ENCODE data around the gene RDH13.
"Not testable (repeated sequence)": the region's sequence is repeated elsewhere in the genome, so short reads cannot be mapped to it uniquely, and the experiment has no call there.

RDH13 gene

GRCh38 chr19:55047951-55048350 is 15.0 kb downstream of the RDH13 start:
- no peak for DNase-seq (ENCODE audit: low read depth, low spot score)

GRCh38 chr19:55046975-55047622 is 15.8 kb downstream of the RDH13 start:
- no peak for DNase-seq (ENCODE audit: low read depth, low spot score)

- no peak for DNase-seq (ENCODE audit: low read depth, low spot score)
Measured at GRCh38 chr19:55044771-55045716, 17.9 kb downstream of the RDH13 start.

- no peak for DNase-seq (ENCODE audit: low read depth, low spot score)
Measured at GRCh38 chr19:55044286-55044685, 18.7 kb downstream of the RDH13 start.

- DNase-seq (ENCODE audit: low read depth, low spot score) = no peak
Measured at GRCh38 chr19:55042688-55043087, 20.3 kb downstream of the RDH13 start.

- no peak for DNase-seq (ENCODE audit: low read depth, low spot score)
Measured at GRCh38 chr19:55042344-55042678, 20.6 kb downstream of the RDH13 start.

GRCh38 chr19:55041627-55042343 is 21.2 kb downstream of the RDH13 start:
- no peak for DNase-seq (ENCODE audit: low read depth, low spot score)

GRCh38 chr19:55041244-55041626 is 21.7 kb downstream of the RDH13 start:
- DNase-seq (ENCODE audit: low read depth, low spot score) = no peak

GRCh38 chr19:55040654-55041053 is 22.3 kb downstream of the RDH13 start:
- DNase-seq (ENCODE audit: low read depth, low spot score) = not testable (repeated sequence)

GRCh38 chr19:55037603-55038002 is 25.3 kb downstream of the RDH13 start:
- DNase-seq (ENCODE audit: low read depth, low spot score) = not testable (repeated sequence)

- DNase-seq (ENCODE audit: low read depth, low spot score) = no peak
Measured at GRCh38 chr19:55036058-55036457, 26.9 kb downstream of the RDH13 start.

- no peak for DNase-seq (ENCODE audit: low read depth, low spot score)
Measured at GRCh38 chr19:55034751-55035150, 28.2 kb downstream of the RDH13 start.

GRCh38 chr19:55032976-55033643 is 29.8 kb downstream of the RDH13 start:
- not testable (repeated sequence) for DNase-seq (ENCODE audit: low read depth, low spot score)

- DNase-seq (ENCODE audit: low read depth, low spot score) = no peak
Measured at GRCh38 chr19:55032170-55032800, 30.7 kb downstream of the RDH13 start.

- DNase-seq (ENCODE audit: low read depth, low spot score) = no peak
Measured at GRCh38 chr19:55031178-55031577, 31.8 kb downstream of the RDH13 start.

- DNase-seq (ENCODE audit: low read depth, low spot score) = no peak
Measured at GRCh38 chr19:55028757-55029156, 34.2 kb downstream of the RDH13 start.

- no peak for DNase-seq (ENCODE audit: low read depth, low spot score)
Measured at GRCh38 chr19:55027472-55028337, 35.2 kb downstream of the RDH13 start.

GRCh38 chr19:55027140-55027471 is 35.8 kb downstream of the RDH13 start:
- not testable (repeated sequence) for DNase-seq (ENCODE audit: low read depth, low spot score)

GRCh38 chr19:55024111-55024510 is 38.8 kb downstream of the RDH13 start:
- no peak for DNase-seq (ENCODE audit: low read depth, low spot score)

- DNase-seq (ENCODE audit: low read depth, low spot score) = not testable (repeated sequence)
Measured at GRCh38 chr19:55020351-55020750, 42.6 kb downstream of the RDH13 start.
